Lung (tissue), 12 donors: ENCODE results near the gene CABLES1. TPM values are rescaled to one million over a fixed set of nuclear protein-coding genes. Genes with fewer than 3 reads are reported as not detected.

ENCODE experiments used
- ATAC-seq: fragments of 200-7000 bp; cut with Tn5 transposase; one replicate; pipeline ENCODE4 v1.9.1; 2020; ENCODE audit warnings: moderate number of reproducible peaks; ENCODE audit not compliant: insufficient read depth, low FRiP score
- DNase-seq, 3 donors: peaks; one replicate each; pipeline ENCODE4 v3.0.0-alpha.2; 2013 to 2017
- H3K27ac ChIP-seq, 2 donors: one replicate each; pipeline ENCODE4 v1.5.1; 2013; ENCODE audit warnings: mild to moderate bottlenecking in 2 of 2, moderate library complexity in 2 of 2, control low read depth in 1 of 2, inconsistent platforms in 1 of 2, low read depth in 1 of 2, low read length in 1 of 2
- H3K27me3 ChIP-seq, 3 donors: one replicate each; pipeline ENCODE4 v1.5.1; 2013; ENCODE audit warnings: low read length in 2 of 3; ENCODE audit not compliant: control insufficient read depth in 3 of 3, insufficient read depth in 3 of 3
- H3K36me3 ChIP-seq, 4 donors: one replicate each; pipeline ENCODE4 v1.5.1; 2013; ENCODE audit warnings: low read length in 4 of 4, mild to moderate bottlenecking in 1 of 4, moderate library complexity in 1 of 4; ENCODE audit not compliant: control insufficient read depth in 4 of 4, insufficient read depth in 4 of 4
- H3K4me1 ChIP-seq, 5 donors: one replicate each; pipeline ENCODE4 v1.5.1; 2013; ENCODE audit warnings: low read length in 5 of 5, mild to moderate bottlenecking in 2 of 5, moderate library complexity in 1 of 5; ENCODE audit not compliant: control insufficient read depth in 5 of 5, insufficient read depth in 5 of 5
- H3K4me3 ChIP-seq: one replicate; pipeline ENCODE4 v1.5.1; 2013; ENCODE audit warnings: mild to moderate bottlenecking, control low read depth, moderate library complexity
- H3K9ac ChIP-seq, 2 donors: one replicate each; pipeline ENCODE4 v1.5.1; 2013; ENCODE audit warnings: low read length in 2 of 2, control low read depth in 1 of 2; ENCODE audit not compliant: insufficient read depth in 1 of 2
- H3K9me3 ChIP-seq, 4 donors: one replicate each; pipeline ENCODE4 v1.5.1; 2013; ENCODE audit warnings: low read length in 3 of 4, mild to moderate bottlenecking in 1 of 4, moderate library complexity in 1 of 4; ENCODE audit not compliant: control insufficient read depth in 4 of 4, insufficient read depth in 3 of 4
- CTCF ChIP-seq: IDR thresholded peaks from 2 replicates; pipeline ENCODE4 v1.5.1; 2012; ENCODE audit warnings: mild to moderate bottlenecking; ENCODE audit errors: control extremely low read depth, extremely low read depth
- WGBS, 2 donors: extraction: QIAGEN DNeasy Blood & Tissue Kit; methylation state at CpG; one replicate each; pipeline ENCODE4 v1.1.7; 2013; 5-methylcytosine and 5-hydroxymethylcytosine counted together
- polyA plus RNA-seq, 2 donors: library from polyadenylated mRNA; stranded (reverse); fragments of 200-250 nt; gene quantifications; one replicate each; pipeline ENCODE4 v1.2.1, GENCODE V29; 2013
- total RNA-seq, 2 donors: library from RNA; depleted of rRNA in 1 of 2; stranded (reverse); fragments of >200 nt in 1 of 2; gene quantifications; one replicate each; pipeline ENCODE4 v1.2.1, GENCODE V29; 2014 to 2021
- donor health status: control.
- donor health status: control.
- donor health status: Bipolar disorder and iron deficiency.
- donor health status: healthy.
- donor health status: DM: yes; HTN: yes; CAD: no.

The CABLES1 gene
- total and polyA plus RNA-seq, 4 donors = 4.2 to 32.6 (median 14.7) TPM

- Histone ChIP-seq H3K27me3 (no peaks in the 10 kb centered on the region), H3K4me1 (peaks cover 0 to 16% (median 9%) of the 10 kb centered on the region in 5 donors), H3K4me3 (no peak overlapping the region), H3K9ac (no peak overlapping the region), H3K27ac (no peak overlapping the region), H3K36me3 (no peaks in the 10 kb centered on the region), H3K9me3 (no peaks in the 10 kb centered on the region)
- 94 to 97% methylated on average over 9 of the region's 9 CpGs for WGBS, 2 donors
- no peak for TF ChIP-seq CTCF
- ATAC-seq = no peak
- no peak for DNase-seq
Measured at GRCh38 chr18:23165271-23166068, 30.2 kb downstream of the CABLES1 start.

- Histone ChIP-seq H3K27ac (peak overlapping the region in 1 of 2 donors; percentile 9), H3K9ac (no peak overlapping the region), H3K4me3 (no peak overlapping the region), H3K27me3 (no peaks in the 10 kb centered on the region), H3K9me3 (no peaks in the 10 kb centered on the region), H3K4me1 (peaks cover 0 to 16% (median 11%) of the 10 kb centered on the region in 5 donors), H3K36me3 (peaks cover 0 to 1% (median 0%) of the 10 kb centered on the region in 4 donors)
- WGBS, 2 donors = 66 to 78% methylated on average over 7 of the region's 7 CpGs
- no peak for TF ChIP-seq CTCF
- ATAC-seq = no peak
- peak in 2 of 3 donors; percentile 65 to 74 for DNase-seq
Measured at GRCh38 chr18:23166891-23167541, 31.7 kb downstream of the CABLES1 start.

- Histone ChIP-seq H3K36me3 (peaks cover 0 to 1% (median 0%) of the 10 kb centered on the region in 4 donors), H3K4me3 (no peak overlapping the region), H3K9me3 (no peaks in the 10 kb centered on the region), H3K27me3 (no peaks in the 10 kb centered on the region), H3K9ac (no peak overlapping the region), H3K27ac (no peak overlapping the region), H3K4me1 (peaks cover 0 to 16% (median 11%) of the 10 kb centered on the region in 5 donors)
- no peak for ATAC-seq
- DNase-seq = no peak
- WGBS, 2 donors = 82 to 83% methylated on average over 7 of the region's 7 CpGs
- TF ChIP-seq CTCF = no peak
Measured at GRCh38 chr18:23169673-23170044, 34.4 kb downstream of the CABLES1 start.
